GM19099 (cell line): ENCODE measurements around the gene GPAT3.

ENCODE experiments used
- POLR2A ChIP-seq: IDR thresholded peaks from 3 replicates; pipeline ENCODE4 v1.6.1; 2011; ENCODE audit warnings: low read depth; ENCODE audit not compliant: insufficient read length; ENCODE audit errors: extremely low read depth

The GPAT3 gene

GRCh38 chr4:83581411-83582288 lies 45.7 kb downstream of the GPAT3 start:
- no peak for TF ChIP-seq POLR2A

- TF ChIP-seq POLR2A = no peak
These were observed 46.4 kb downstream of the GPAT3 start for GRCh38 chr4:83582289-83582785.

- TF ChIP-seq POLR2A = no peak
These were observed 50.1 kb downstream of the GPAT3 start for GRCh38 chr4:83585982-83586508.

GRCh38 chr4:83589279-83589678 lies 53.4 kb downstream of the GPAT3 start:
- no peak for TF ChIP-seq POLR2A

GRCh38 chr4:83591056-83591455 lies 55.1 kb downstream of the GPAT3 start:
- TF ChIP-seq POLR2A = no peak

- no peak for TF ChIP-seq POLR2A
These were observed 55.8 kb downstream of the GPAT3 start for GRCh38 chr4:83591730-83592129.

- TF ChIP-seq POLR2A = no peak
These were observed 63.3 kb downstream of the GPAT3 start for GRCh38 chr4:83599183-83599582.

GRCh38 chr4:83603129-83603528 lies 67.2 kb downstream of the GPAT3 start:
- TF ChIP-seq POLR2A = no peak

GRCh38 chr4:83604321-83604720 lies 68.4 kb downstream of the GPAT3 start:
- TF ChIP-seq POLR2A = no peak

GRCh38 chr4:83605210-83605609 lies 69.3 kb downstream of the GPAT3 start:
- no peak for TF ChIP-seq POLR2A

GRCh38 chr4:83605744-83606172 lies 69.8 kb downstream of the GPAT3 start:
- TF ChIP-seq POLR2A = no peak

- TF ChIP-seq POLR2A = no peak
These were observed 70.6 kb downstream of the GPAT3 start for GRCh38 chr4:83606460-83606859.

GRCh38 chr4:83606898-83607297 lies 71.0 kb downstream of the GPAT3 start:
- TF ChIP-seq POLR2A = no peak

- TF ChIP-seq POLR2A = no peak
These were observed 73.5 kb downstream of the GPAT3 start for GRCh38 chr4:83609365-83609764.

- no peak for TF ChIP-seq POLR2A
These were observed 74.8 kb downstream of the GPAT3 start for GRCh38 chr4:83610729-83611128.

- TF ChIP-seq POLR2A = no peak
These were observed 77.1 kb downstream of the GPAT3 start for GRCh38 chr4:83613023-83613422.
